Upper lobe of left lung (tissue), 6 donors: ENCODE measurements around the gene DDX6. TPM values are rescaled to one million over a fixed set of nuclear protein-coding genes. Genes with fewer than 3 reads are reported as not detected.

Experiments used
- ATAC-seq, 2 donors: fragments of 200-7000 bp; cut with Tn5 transposase; one replicate each; pipeline ENCODE4 v1.9.1; 2022; ENCODE audit warnings: mild to moderate bottlenecking in 2 of 2, moderate library complexity in 2 of 2; ENCODE audit not compliant: low FRiP score in 2 of 2
- DNase-seq, 2 donors: peaks; one replicate each; pipeline ENCODE4 v3.0.0-alpha.2; 2019 to 2020
- H3K27ac ChIP-seq, 4 donors: fragments of 200-600 bp; sonication (generic); one replicate each; pipeline ENCODE4 v1.5.1; 2016 to 2019
- H3K27me3 ChIP-seq, 4 donors: fragments of 200-600 bp; sonication (generic); one replicate each; pipeline ENCODE4 v1.5.1; 2017 to 2019
- H3K36me3 ChIP-seq, 4 donors: fragments of 200-600 bp; sonication (generic); one replicate each; pipeline ENCODE4 v1.5.1; 2016 to 2019
- H3K4me1 ChIP-seq, 4 donors: fragments of 200-600 bp; sonication (generic); one replicate each; pipeline ENCODE4 v1.5.1; 2018 to 2019
- H3K4me3 ChIP-seq, 4 donors: fragments of 200-600 bp; sonication (generic); one replicate each; pipeline ENCODE4 v1.5.1; 2017 to 2019; ENCODE audit warnings: mild to moderate bottlenecking in 2 of 4, moderate library complexity in 1 of 4
- H3K9me3 ChIP-seq, 4 donors: fragments of 200-600 bp; sonication (generic); one replicate each; pipeline ENCODE4 v1.5.1; 2018 to 2019
- EP300 ChIP-seq, 4 donors: sonication (generic); formaldehyde crosslinking; IDR thresholded peaks; one replicate each; pipeline ENCODE4 v1.5.1; 2017; ENCODE audit warnings: antibody characterized with exemption in 4 of 4, control low read depth in 2 of 4
- POLR2A ChIP-seq, 4 donors: fragments of 450-650 bp; IDR thresholded peaks; one replicate each; pipeline ENCODE4 v1.5.1; 2016 to 2017; ENCODE audit warnings: antibody characterized with exemption in 4 of 4, mild to moderate bottlenecking in 2 of 4
- POLR2AphosphoS5 ChIP-seq, 2 donors: sonication (generic); formaldehyde crosslinking; IDR thresholded peaks; one replicate each; pipeline ENCODE4 v1.5.1; 2017; ENCODE audit warnings: antibody characterized with exemption in 2 of 2
- WGBS, 2 donors: methylation state at CpG; one replicate each; pipeline ENCODE4 v1.1.5; 2017 to 2018; 5-methylcytosine and 5-hydroxymethylcytosine counted together
- small RNA-seq, 4 donors: library from RNA; depleted of rRNA; stranded (forward); fragments of <200 nt; gene quantifications; one replicate each; pipeline ENCODE3, GENCODE V24; 2016
- total RNA-seq, 6 donors: library from RNA; depleted of rRNA in 4 of 6; stranded (reverse); fragments of >200 nt in 4 of 6; gene quantifications; one replicate each; pipeline versions ENCODE4 v1.1.0 to v1.2.1, GENCODE V29; 2016 to 2021
- TF ChIP-seq, protein P1 (sequence below), 6 experiments: fragments of 450-650 bp in 4 of 6; fragments of 200-600 bp in 2 of 6; sonication (generic) in 2 of 6; IDR thresholded peaks; one replicate each; pipeline ENCODE4 v1.5.1; 2016 to 2019; ENCODE audit warnings: antibody characterized with exemption in 6 of 6
- donor health status: DM: no; HTN: no; CAD: no; lungs with moderate emphysema.
- donor health status: DM: no; HTN: yes; CAD: no; lungs with severe emphysema.

Gene DDX6
- total RNA-seq, 6 donors from 2014 or later = 39.8 to 107 (median 76.7) TPM

DNA sequence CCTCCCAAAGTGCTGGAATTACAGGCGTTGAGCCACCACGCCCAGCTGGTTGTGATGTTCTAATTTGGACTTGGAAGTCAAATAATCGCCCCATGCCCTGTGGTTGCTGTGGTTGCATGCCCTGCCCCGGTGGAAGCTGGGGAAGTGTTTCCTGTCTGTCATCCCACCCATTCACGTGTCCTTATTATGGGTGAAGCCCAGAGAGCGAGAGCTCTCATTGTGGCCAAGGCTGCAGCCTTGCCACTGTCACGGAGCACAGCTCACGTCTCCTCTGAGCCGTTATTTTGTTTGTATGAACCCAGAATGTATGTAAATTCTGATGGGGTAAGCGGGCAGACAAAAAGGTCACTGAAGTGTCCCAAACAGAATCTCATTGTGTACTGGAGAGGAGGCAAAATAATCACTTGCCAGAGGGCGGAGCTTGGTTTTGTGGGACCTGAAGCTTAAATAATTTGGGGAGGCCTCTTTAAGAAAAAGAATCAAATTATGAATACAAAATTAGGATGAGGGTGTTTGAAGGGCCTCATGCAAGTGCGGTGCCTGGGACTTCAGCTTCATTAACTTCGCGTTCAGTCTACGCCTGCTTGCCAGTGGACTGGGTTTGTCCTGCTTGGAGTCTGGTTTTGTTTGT lies 85.7 kb downstream of the DDX6 start:
- ATAC-seq = peak; percentile 34 to 67
- WGBS, 2 donors = 49 to 54% methylated on average over 15 of the region's 15 CpGs
- H3K9me3 ChIP-seq = peaks cover 0 to 6% (median 0%) of the 10 kb centered on the region in 4 donors
- no peaks in the 10 kb centered on the region for H3K27me3 ChIP-seq
- TF ChIP-seq POLR2AphosphoS5 (IDR thresholded peaks at IDR 0.05) = peak in 1 of 2 donors; percentile 38
- TF ChIP-seq EP300 (IDR thresholded peaks at IDR 0.05) = no peak
- peak in 1 of 4 donors; percentile 42 for TF ChIP-seq POLR2A (IDR thresholded peaks at IDR 0.05)
- TF ChIP-seq, protein P1, sequence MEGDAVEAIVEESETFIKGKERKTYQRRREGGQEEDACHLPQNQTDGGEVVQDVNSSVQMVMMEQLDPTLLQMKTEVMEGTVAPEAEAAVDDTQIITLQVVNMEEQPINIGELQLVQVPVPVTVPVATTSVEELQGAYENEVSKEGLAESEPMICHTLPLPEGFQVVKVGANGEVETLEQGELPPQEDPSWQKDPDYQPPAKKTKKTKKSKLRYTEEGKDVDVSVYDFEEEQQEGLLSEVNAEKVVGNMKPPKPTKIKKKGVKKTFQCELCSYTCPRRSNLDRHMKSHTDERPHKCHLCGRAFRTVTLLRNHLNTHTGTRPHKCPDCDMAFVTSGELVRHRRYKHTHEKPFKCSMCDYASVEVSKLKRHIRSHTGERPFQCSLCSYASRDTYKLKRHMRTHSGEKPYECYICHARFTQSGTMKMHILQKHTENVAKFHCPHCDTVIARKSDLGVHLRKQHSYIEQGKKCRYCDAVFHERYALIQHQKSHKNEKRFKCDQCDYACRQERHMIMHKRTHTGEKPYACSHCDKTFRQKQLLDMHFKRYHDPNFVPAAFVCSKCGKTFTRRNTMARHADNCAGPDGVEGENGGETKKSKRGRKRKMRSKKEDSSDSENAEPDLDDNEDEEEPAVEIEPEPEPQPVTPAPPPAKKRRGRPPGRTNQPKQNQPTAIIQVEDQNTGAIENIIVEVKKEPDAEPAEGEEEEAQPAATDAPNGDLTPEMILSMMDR (IDR thresholded peaks at IDR 0.05) = no peak
- no peak overlapping the region for H3K4me3 ChIP-seq
- H3K4me1 ChIP-seq = peaks cover 0 to 8% (median 0%) of the 10 kb centered on the region in 4 donors
- no peak overlapping the region for H3K27ac ChIP-seq
- DNase-seq = peak in 1 of 2 donors; percentile 58
- peaks cover 0 to 4% (median 0%) of the 10 kb centered on the region in 4 donors for H3K36me3 ChIP-seq

DNA sequence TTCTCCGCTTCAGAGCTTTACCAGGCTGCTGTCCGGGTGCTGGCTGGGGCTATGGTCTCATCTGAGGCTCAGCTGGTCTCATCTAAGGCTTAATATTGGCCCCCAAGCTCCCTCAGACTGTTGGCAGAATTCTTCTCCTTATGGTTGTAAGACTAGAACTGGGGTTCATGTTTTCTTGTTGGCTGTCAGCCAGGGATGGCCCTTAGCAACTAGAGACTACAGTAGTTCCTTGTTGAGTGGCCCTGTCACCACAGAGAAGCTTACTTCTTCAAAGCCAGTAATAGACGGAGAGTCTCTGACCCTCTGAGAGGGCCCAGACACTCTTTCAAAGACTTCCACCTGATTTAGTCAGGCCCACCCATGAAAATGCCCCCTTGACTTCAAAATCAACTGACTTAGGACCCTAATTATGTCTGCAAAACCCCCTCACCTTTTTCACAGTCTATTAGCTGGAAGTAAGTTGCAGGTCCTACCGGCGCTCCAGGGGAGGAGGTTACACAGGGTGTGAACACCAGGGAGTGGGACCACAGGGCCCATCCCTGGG lies 87.3 kb downstream of the DDX6 start:
- ATAC-seq (peak; percentile 46 to 67), DNase-seq (peak in 1 of 2 donors; percentile 63)
- H3K27ac ChIP-seq = no peak overlapping the region
- no peaks in the 10 kb centered on the region for H3K27me3 ChIP-seq
- peaks cover 0 to 8% (median 0%) of the 10 kb centered on the region in 4 donors for H3K4me1 ChIP-seq
- peaks cover 0 to 7% (median 0%) of the 10 kb centered on the region in 4 donors for H3K9me3 ChIP-seq
- peaks cover 0 to 4% (median 0%) of the 10 kb centered on the region in 4 donors for H3K36me3 ChIP-seq
- TF ChIP-seq POLR2AphosphoS5 (IDR thresholded peaks at IDR 0.05) = no peak
- no peak for TF ChIP-seq POLR2A (IDR thresholded peaks at IDR 0.05)
- TF ChIP-seq, protein P1 (IDR thresholded peaks at IDR 0.05) = no peak
- TF ChIP-seq EP300 (IDR thresholded peaks at IDR 0.05) = no peak
- no peak overlapping the region for H3K4me3 ChIP-seq
- 87 to 91% methylated on average over 5 of the region's 5 CpGs for WGBS, 2 donors

DNA sequence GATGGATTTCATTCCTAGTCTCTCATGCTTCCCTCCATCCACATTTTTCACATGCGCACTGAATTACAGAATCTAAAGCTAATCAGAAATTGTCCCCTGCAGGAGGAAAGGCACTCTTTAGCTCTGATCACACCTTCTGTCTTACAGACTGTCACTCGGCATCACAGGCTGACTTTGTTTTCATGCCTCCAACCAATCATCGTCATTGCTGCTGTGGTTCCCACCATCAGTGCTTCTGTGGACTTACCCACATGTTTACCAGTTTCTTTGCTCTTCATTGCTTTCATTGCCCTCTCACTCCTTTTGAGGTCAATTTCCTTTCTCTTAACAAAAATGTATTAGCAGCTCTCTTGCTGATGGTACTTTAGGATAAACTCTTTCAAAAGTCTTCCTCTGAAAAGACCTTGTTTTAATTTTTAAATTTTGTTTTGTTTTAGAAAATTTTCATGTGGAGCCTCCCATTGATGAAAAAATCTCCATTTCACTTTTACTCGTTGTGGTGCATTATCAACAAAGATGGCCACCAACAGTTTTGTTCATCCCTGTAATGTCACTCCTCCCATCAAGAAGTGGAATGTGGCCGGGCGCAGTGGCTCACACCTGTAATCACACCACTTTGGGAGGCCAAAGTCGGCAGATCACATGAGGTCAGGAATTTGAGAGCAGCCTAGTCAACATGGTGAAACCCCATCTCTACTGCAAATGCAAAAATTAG lies 91.3 kb downstream of the DDX6 start:
- ATAC-seq = no peak
- H3K4me1 ChIP-seq = no peaks in the 10 kb centered on the region
- WGBS, 2 donors = 74 to 79% methylated on average over 7 of the region's 7 CpGs
- DNase-seq = no peak
- TF ChIP-seq, protein P1 (IDR thresholded peaks at IDR 0.05) = no peak
- no peak for TF ChIP-seq POLR2A (IDR thresholded peaks at IDR 0.05)
- no peak for TF ChIP-seq EP300 (IDR thresholded peaks at IDR 0.05)
- no peak for TF ChIP-seq POLR2AphosphoS5 (IDR thresholded peaks at IDR 0.05)
- H3K27me3 ChIP-seq = no peaks in the 10 kb centered on the region
- no peak overlapping the region for H3K4me3 ChIP-seq
- peaks cover 0 to 7% (median 0%) of the 10 kb centered on the region in 4 donors for H3K9me3 ChIP-seq
- no peaks in the 10 kb centered on the region for H3K36me3 ChIP-seq
- H3K27ac ChIP-seq = peak overlapping the region in 1 of 4 donors; percentile 30

Small RNAs within 50 kb of the gene (small RNA-seq; reads per million reads assigned to genes)
- gene AP004609.2 (0 reads per million in 4 donors), gene RF00019 (0 reads per million in 4 donors), gene RNU6-376P (0 reads per million in 4 donors)

Other genes with a start within 250 kb of the DDX6 start
- 10 to 100 TPM in 5 of 6 donors, 1 to 10 TPM in 1; 7.5 to 38.3 (median 21.5) TPM for gene IFT46, start 225.2 kb downstream of the DDX6 start, total RNA-seq
- 100 to 1,000 TPM in 3 of 6 donors, 10 to 100 TPM in 3; 29.3 to 121 (median 94.6) TPM for gene ARCN1, start 218.8 kb downstream of the DDX6 start, total RNA-seq
- 100 to 1,000 TPM in 3 of 6 donors, 10 to 100 TPM in 3; 45.5 to 188 (median 100) TPM for gene PHLDB1, start 183.5 kb downstream of the DDX6 start, total RNA-seq
- gene TREH, start 111.5 kb downstream of the DDX6 start, total RNA-seq = 1 to 10 TPM in 1 of 6 donors, under 1 TPM in 2, not detected in 3; 0.17 to 1.0 (median 0.89) TPM
- gene CXCR5, start 92.7 kb upstream of the DDX6 start, total RNA-seq = under 1 TPM in 4 of 6 donors, not detected in 2; under 0.01 to 0.17 (median 0.16) TPM
- gene BCL9L, start 134.8 kb upstream of the DDX6 start, total RNA-seq = 10 to 100 TPM; 28.7 to 70.2 (median 66.4) TPM
- not detected for gene UPK2, start 165.1 kb upstream of the DDX6 start, total RNA-seq
- not detected for gene FOXR1, start 180.6 kb upstream of the DDX6 start, total RNA-seq
- gene CENATAC, start 207.0 kb upstream of the DDX6 start, total RNA-seq = 100 to 1,000 TPM in 3 of 6 donors, 10 to 100 TPM in 3; 44.3 to 407 (median 94.3) TPM
- 1,000 to 10,000 TPM in 2 of 6 donors, 100 to 1,000 TPM in 4; 253 to 1,288 (median 830) TPM for gene RPS25, start 227.2 kb upstream of the DDX6 start, total RNA-seq
- gene TRAPPC4, start 227.6 kb upstream of the DDX6 start, total RNA-seq = 10 to 100 TPM; 44.2 to 77.5 (median 63.6) TPM
- gene SLC37A4, start 239.7 kb upstream of the DDX6 start, total RNA-seq = 10 to 100 TPM; 11.4 to 29.0 (median 19.9) TPM